Medulla oblongata (tissue), 1 donor: Measurements from ENCODE around the gene PRDM16.
"Not testable (repeated sequence)": the region's sequence is repeated elsewhere in the genome, so short reads cannot be mapped to it uniquely, and the experiment has no call there.

Source experiments
- DNase-seq: peaks from one replicate; pipeline ENCODE4 v3.0.0-alpha.2; 2015; ENCODE audit errors: extremely low spot score

Gene PRDM16

DNA sequence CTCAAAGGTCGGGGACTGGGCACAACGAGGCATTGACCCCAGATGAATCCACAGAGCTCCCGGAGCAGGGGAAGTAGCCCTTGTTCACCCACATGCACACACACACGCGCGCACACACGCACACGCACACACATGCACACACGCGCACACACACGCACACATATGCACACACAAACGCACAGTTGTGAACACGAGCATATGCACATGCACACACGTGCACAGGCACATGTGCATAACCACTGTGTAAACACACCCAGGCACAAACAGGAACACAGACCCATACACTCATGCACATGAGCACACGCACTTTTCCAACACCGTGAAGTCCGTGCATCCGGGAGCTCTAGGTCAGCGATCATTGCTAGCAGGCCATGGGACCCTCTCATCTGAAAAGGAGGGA is 208.6 kb downstream of the PRDM16 start:
- no peak for DNase-seq

DNA sequence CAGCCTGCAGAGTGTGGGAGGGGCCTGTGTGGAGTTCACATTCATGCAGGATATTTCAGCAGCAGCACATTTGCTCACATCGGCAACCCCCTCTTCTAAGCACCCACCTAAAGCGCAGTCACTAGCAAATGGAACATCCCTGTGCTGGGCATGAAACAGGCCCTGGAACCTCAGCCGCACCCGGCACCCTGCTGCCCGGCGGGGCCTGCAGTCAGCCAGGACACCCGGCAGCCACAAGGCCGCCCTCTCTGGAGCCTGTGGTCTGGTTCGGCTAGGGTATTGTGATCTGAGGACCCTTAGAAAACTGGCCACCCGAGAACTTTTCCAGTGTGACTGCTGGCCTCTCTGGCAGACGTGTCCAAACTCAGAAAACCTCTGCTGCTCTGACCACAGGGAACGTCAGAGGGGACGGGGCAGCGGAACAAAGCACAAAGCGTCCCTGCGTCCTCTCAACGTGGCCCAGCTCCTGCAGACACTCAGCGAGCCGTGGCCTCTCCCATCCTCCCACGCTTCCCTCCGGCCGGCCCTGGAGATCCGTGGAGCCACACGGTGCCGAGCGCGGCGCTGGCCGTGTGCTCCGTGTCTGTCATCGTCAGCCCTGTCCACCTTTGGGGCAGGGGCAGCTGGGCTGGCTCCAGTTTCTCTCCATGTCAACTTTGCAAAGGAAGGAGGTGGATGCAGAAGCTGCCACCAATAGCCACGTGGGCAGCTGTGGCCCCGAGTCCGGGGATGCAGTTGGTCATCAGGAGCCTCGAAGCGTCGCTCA is 209.6 kb downstream of the PRDM16 start:
- DNase-seq = no peak

DNA sequence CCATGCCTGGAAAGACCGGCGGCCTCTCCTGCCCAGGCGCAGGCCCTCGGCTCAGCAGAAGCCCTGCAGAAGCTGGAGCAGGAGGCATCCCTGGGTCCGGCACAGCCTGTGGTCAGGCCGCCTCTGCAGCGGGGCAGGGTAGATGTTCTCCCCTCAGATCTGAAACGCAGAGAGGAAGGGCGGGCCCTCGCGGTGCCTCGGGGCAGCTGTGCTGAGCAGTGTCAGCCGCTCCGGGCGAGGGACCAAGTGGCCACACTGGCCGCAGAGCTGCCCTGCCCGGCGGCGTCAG is 210.1 kb downstream of the PRDM16 start:
- DNase-seq = no peak

DNA sequence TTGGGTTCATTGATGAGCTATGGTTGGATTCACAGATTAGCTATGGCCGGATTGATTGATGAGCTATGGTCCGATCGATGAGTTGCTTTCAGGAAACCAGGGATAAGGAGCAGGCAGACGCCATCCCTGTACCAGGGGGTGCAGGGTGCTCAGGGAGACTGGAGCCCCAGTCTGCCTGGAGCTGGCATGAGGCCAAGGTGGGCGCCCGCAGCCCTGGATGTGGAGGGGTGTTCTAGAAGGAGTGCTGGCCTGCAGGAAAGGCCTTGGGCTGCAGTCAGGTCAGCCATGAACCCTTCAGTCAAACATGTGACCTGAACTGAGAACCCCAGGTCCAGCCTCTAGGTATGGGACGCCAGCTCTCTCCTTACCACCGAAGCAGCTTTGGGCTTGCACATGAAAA is 212.7 kb downstream of the PRDM16 start:
- DNase-seq = no peak

DNA sequence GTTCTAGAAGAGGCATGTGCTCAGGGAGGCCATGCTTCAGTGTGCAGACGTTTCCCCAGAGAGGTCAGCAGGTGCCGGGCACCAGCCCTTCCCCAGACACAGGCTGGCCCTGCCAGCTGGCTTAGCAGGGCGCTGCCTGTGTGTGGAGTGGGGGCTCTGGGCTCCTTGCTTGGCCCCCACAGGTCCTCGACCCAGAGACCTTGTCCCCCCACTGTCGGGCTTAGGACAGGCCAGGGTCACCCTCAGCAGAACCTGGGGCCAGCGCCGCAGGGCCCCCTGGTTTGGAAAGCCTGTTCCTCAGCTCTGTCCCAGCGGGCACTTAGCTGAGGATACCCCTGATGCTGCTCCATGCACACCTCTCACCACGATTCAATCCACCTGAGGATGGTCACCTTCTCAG is 213.2 kb downstream of the PRDM16 start:
- DNase-seq = no peak

DNA sequence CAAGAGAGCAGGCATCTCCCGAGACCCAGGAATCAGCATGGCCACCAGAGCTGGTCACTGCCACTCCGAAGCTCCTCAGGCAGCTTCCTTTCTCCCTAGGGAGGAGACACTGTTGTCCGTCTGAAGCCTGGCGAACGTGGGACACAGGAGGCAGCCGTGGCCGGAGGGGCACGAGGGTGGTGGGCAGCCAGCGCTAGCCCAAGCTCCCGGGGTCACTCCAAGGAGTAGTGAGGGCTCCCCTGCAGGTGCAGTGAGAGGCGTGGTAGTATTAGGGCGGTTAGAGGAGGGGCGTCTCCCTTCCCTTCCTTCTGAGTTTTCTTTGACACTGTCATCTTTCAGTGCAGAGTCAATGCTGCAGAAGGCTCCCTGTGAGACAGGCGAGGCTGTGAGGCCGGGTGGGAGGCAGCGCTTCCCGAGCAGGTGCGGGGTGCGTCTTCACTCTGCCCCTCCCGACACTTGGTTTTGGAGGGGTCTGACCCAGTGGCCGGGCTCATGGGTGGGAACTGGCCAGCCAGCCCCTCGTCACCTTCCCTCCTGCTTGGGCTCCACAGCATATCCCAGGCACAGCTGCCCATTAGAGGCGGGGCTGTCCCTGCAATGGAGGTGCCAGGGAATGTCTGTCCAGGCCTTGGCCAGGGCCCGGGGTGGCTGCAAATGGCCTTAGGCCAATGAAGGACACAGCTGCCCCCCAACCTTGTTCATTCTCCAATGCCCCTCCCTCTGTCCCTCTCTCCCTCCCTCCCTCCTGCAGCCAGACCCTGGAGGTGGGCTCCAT is 213.8 kb downstream of the PRDM16 start:
- no peak for DNase-seq

DNA sequence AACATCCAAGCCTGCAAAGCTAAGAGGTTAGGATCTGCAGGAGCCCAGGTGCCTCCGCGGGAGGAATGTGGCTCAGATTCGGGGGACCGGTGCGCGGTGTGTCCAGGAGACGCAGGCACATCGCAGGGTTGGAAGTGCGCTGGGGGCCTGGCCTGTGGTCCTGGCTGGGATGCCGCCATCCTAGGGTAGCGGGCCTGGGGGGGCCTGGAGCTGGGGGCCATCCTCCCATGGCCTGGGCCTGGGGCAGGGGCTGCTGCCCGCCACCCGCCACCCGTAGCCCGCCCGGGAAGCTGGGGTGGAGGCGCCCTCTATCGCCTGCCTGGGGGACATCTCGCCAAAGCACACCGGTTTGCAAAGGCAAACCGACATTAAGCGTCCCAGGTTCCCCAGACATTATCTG is 214.8 kb downstream of the PRDM16 start:
- DNase-seq = peak; percentile 54

DNA sequence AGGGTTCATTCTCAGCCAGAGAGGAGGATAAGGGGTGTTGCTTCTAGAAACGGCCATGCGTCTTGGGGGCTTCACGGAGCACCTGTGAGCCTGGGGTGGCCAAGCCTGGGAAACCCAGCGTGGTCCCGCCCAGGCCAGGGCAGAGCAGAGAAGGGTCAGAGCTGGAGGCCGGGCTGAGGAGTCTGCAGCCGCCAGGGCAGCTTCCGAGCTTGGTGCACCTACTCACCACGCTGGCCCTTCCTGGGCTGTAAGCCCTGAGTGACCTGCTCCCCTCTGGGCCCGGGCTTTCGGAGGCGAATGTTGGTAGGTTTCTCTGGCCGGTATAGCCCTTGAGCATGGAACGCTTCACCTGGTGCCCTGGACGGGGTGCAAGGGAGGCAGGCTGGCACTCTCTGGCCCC is 215.7 kb downstream of the PRDM16 start:
- DNase-seq = no peak

DNA sequence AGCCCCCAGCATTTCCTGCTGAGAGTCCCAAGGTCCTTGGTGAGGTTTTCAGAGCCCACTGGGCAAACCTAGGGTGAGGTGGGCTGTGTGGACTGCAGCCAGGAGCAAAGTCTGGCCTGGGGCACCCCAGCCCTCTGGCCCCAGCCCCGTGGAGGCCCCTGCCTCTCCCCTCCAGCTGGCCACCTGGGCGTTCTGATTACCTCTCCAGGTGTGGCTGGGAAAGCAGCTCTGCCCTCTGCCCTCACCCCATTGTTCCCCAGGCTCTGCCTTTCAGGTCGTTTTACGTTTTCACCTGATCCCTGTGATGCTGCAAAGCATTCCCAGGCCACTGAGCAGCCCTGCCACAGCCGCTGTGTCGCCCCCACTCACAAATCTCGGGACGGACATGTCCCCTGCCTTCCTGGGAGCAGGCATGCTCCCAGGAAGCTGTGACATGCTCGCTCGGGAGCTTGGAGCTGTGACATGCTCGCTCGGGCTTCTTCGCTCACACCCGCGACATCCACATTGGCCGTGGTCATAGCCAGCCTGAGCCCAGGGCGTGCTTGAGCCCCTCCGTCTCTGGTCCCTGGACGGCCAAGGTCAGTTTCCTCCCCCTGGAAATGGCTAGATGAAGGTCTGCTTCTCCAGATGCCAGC is 216.2 kb downstream of the PRDM16 start:
- DNase-seq = no peak

DNA sequence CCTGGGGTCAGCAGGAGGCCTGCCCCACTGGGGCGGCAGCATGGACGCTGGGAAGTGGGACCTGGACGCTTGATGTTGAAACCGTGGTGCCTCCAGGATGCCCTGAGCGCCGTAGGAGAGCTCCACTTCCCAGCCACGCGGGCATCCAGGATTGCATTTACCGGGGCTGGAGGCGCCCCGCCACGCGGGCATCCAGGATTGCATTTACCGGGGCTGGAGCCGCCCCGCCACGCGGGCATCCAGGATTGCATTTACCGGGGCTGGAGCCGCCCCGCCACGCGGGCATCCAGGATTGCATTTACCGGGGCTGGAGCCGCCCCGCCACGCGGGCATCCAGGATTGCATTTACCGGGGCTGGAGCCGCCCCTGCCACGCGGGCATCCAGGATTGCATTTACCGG is 218.1 kb downstream of the PRDM16 start:
- not testable (repeated sequence) for DNase-seq

DNA sequence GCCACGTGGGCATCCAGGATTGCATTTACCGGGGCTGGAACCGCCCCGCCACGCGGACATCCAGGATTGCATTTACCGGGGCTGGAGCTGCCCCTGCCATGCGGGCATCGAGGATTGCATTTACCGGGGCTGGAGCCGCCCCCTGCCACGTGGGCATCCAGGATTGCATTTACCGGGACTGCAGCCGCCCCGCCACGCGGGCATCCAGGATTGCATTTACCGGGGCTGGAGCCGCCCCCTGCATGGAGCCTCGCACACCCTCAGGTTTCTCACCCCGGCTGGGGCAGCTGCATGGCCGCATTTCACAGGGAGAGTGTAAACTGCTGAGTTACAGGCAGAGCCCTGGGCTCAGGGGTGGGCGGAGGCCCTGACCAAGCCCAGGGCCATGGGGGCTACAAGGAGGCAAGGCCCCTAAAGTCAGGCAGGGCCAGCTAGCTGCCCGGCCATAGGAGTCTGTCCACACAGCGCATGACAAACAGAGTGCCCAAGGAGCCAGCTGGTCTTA is 218.7 kb downstream of the PRDM16 start:
- DNase-seq = no peak

DNA sequence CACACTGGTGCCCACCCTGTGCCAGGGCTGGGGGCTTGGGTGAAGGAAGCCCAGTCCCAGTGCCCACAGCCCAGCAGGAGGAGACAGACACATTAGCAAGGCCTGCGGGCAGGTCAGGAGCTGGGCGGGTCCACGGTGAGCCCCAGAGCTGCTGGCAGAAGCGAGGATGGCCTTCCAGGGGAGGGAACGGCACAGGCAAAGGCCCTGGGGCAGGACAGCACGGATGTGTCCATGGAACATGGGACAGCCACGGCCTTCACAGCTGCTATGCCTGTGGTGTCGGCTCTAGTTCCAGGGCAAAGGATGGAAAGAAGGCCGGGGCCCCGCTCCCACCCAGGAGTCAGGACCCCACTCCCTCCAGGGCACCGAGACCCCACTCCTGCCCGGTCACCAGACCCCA is 220.5 kb downstream of the PRDM16 start:
- no peak for DNase-seq

DNA sequence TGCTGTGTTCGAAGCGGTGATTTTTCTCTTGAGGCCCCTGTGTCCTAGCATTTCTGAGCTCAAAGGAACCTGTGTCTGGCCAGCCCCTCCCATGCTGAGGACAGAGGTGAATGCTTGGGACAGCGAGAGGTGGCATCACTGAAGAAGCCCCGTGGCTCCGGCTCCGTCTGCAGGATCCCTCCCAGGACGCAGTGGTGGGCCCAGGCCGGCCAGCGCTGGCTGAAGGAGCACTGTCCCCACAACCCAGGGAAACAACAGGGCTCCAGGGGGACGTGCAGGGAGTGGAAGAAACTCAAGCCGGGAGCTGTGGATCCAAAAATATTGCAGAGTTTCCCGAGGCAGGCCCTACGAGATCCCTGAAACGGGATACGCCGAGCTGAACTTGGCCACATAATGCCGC is 221.4 kb downstream of the PRDM16 start:
- DNase-seq = no peak

DNA sequence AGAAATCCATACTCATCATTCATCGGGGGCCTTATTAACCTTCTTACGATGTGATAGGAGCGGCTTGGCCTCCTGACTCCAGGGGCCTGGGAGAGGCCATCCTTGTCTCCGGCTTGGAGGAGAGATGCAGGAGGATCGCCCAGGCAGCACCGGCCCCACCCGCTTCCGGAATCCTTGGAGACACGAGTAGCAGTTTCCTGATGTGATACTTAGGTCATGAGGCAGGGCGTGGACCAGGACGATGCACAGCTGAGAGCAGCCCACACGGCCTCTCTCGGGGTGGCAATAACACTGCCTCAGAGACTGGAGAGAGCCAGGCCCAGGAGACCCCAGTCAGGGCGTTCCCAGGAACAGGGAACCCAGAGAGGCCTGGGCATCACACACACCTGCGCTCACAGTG is 221.9 kb downstream of the PRDM16 start:
- DNase-seq = no peak

DNA sequence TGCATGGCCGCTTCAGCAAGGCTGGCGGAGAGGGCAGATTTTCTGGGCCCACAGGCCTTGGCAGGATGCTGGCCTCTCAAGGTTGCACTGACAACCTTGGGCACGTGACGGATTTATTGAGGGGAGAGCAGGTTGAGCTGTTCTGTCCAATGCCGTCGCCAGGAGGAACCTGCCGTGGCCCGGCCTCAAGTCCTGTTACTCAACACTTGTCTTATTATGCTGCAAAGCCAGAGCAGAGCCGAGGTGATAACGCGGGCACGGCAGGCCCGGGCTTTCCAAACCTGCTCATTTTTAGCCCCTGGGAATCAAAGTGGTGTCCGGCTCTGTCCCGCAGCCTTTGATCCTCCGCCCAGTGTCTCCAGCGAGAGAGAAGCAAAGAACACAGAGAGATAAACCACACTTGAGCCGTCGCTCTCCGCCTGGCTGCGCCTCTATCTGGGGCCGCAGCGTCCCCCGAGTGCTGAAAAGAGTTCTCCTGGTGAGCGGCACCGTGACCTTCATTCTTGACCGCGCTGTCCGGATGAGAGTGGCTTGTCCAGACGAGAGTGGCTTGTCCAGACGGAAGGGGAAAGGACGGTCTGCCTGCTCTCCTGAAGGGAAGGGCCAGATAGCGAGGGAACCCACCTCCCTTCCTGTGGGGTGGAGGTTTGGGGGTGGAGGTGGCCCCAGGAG is 223.2 kb downstream of the PRDM16 start:
- DNase-seq = no peak

DNA sequence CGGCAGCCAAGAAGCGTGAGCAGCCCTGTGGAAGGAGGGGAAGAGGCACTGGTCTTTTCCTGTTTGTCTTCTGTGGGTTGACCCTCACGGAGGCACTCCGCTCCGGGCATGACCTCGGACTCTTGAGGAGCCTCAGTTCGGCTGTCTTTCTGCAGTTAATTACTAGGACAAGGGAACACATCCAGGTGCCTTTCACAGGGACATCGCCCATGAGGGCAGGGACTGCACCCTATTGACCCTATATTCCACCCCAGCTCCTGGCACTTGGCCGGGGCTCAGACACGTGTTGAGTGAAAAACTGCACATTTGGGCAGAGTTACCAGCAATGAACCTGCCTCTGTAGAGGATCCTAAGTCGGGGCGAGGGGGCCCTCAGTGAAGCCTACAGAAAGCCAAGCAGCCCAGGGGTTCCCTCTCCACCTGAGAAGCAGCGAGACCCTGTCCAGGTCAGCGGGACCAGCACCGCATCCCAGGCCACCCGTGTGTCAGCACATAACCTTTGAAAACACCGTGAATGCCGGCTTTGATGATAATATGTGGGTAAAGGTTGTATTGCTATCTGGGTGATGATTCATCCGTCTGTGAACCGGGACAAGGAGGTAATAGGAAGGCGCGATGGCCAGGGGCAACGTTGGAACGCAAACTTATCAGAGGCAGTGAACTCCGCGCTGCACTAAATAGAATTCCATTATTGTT is 224.0 kb downstream of the PRDM16 start:
- DNase-seq = no peak

DNA sequence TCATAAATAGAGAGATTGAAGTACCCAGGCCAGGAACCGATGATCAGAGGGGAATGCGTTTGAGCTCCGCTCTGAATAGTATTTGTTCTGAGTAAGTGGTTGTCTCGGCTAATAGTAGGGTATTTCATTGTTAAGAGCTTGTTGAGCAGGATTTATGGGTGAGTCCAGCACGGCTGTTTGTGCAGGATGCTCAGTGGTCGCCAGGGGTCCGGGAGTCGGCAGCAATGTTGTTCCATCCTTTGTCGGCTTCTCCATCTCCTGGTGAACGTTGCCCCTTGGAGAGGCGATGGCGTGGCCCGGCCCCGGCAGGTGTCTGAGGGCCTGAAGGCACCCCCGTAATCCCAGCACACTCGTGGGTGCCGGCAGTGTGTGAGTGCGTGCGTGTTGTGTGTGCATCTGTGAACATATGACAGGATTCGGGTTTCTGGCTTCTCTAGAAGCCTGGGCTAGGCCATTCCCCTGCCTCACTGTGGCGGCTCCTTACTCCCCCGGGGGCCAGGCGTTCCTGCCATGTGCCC is 224.6 kb downstream of the PRDM16 start:
- DNase-seq = no peak

DNA sequence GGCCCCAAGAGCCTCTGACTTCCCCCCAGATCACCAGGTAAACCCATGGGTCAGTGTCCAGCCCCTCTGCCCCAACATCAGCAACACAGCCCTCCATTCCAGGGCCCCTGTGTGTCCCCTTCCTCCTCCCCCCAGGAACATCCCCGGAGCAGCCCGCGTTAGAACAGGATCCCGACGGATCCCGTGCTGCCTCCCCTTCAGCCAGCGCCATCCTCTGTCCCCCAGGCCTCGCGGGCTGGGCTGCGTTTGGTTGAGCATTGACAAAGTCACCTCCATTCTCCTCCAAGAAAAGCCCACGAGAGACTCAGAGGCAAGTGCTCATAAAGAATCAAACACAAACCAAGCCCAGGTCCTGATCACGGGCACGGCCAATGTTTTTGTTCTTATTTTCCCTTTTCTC is 225.4 kb downstream of the PRDM16 start:
- DNase-seq = no peak

DNA sequence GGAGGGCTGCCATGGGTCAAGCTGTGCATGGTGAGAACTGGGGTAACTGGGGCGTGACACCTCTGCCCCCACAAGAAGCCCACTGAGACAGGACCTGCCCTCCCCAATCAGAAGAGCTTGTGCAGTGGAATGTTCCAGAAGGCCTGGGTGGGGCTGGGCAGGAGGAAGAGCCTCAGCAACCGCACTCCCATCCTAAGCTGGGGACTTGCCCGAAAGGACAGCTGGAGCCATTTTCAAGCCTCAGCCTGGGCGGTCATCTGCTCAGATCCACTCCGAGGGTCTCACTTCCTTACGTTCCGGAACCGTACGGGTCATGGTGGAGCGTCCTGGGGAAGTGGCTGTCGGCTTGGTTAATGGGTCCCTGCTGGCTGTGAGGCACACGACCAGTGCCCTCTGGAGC is 226.8 kb downstream of the PRDM16 start:
- no peak for DNase-seq

DNA sequence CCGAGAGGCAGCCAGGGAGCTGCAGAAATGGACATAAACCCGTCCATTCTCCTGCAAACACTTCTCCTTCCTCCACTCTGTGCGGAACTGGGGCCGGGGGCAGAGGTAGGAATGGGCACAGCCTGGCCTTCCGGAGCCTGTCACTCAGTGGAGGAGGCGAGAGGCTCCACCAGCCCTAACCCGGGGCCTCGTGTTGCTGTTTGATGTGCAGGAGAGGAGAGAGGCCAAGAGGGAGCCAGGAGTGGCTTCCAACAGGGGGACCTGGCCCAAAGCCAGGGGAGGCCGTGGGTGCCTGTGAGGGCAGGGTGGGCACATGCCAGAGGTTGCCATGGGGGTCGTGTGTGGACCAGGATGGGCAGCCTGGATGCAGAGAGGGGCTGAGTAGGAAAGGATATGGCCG is 227.3 kb downstream of the PRDM16 start:
- no peak for DNase-seq

DNA sequence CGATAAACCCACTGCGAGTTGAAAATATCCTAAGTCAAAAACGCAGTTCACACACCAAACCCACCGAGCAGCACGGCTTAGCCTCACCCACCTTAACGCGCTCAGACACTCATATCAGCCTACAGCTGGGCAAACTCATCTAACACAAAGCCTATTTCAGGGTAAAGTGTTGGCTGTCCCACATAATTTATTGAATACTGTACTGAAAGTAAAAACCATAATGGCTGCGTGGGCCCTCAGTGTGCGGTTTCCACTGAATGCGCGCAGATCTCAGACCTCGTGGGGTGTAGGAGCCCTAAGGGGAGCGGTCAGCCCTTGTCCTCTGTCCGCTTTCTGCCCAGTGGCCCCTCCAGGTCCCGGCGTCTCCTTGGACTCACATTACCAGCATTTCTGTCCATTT is 227.8 kb downstream of the PRDM16 start:
- no peak for DNase-seq

DNA sequence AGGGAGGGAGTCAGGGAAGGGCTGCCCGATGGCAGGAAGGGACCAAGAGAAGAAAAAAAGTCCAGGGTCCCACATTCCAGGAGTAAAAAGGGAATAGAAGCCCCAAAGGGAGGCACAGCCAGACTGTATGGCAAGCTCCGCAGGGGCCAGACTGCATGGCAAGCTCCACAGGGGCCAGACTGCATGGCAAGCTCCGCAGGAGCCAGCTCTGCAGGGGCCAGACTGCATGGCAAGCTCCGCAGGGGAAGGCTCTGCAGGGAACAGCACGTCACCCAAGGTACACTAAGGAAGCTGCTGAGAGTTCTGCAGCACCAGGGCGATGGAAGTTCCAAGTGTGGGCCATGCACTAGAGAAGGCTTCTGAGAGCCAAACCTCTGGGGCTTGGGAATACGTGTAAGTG is 228.8 kb downstream of the PRDM16 start:
- DNase-seq = no peak
